Measurements from ENCODE around the gene BCL7A. TPM values are rescaled to one million over a fixed set of nuclear protein-coding genes. Genes with fewer than 3 reads are reported as not detected.
"Not testable (repeated sequence)": the region's sequence is repeated elsewhere in the genome, so short reads cannot be mapped to it uniquely, and the experiment has no call there.

Gene BCL7A
- total and polyA plus RNA-seq, 8 donors = 1.5 to 11.6 (median 2.8) TPM

DNA sequence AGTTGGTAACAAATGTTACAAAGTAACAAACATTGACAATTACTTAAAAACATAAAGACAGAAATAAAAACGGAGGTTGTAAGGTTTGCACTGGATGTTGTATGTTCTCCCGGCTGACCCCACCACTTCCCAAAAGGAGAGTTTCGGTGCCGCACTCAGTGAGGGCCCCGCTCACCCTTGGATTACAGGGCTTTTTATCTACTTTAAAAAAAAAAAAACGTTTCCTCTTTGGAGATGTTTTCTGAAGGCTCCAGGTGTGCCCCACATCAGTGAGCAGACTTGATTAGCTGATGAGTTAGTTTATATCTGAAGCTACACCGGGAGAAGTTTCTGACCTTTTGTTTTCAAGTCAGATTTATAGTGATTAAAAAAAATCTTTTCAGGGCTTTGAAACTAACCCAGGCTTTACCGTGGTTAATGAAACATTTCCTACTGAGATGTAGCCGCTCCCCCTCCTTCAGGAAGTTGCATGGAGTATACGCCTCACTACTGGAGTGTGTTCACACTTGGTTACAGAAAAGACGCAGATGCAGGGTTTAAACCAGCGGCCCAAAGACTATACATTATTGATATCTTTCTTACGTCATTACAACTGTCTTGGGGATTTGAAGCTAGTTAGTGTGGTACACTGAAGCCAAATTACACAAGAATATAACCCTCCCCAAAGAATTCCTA is 38.0 kb upstream of the BCL7A start:
- Histone ChIP-seq H3K27ac (no peak overlapping the region), H3K36me3 (no peaks in the 10 kb centered on the region), H3K4me1 (no peaks in the 10 kb centered on the region), H3K9me3 (no peaks in the 10 kb centered on the region), H3K27me3 (no peaks in the 10 kb centered on the region), H3K4me3 (no peak overlapping the region)
- 46 to 65% (median 56%) methylated on average over 13 of the region's 13 CpGs for WGBS, 5 donors
- TF ChIP-seq, protein P1, sequence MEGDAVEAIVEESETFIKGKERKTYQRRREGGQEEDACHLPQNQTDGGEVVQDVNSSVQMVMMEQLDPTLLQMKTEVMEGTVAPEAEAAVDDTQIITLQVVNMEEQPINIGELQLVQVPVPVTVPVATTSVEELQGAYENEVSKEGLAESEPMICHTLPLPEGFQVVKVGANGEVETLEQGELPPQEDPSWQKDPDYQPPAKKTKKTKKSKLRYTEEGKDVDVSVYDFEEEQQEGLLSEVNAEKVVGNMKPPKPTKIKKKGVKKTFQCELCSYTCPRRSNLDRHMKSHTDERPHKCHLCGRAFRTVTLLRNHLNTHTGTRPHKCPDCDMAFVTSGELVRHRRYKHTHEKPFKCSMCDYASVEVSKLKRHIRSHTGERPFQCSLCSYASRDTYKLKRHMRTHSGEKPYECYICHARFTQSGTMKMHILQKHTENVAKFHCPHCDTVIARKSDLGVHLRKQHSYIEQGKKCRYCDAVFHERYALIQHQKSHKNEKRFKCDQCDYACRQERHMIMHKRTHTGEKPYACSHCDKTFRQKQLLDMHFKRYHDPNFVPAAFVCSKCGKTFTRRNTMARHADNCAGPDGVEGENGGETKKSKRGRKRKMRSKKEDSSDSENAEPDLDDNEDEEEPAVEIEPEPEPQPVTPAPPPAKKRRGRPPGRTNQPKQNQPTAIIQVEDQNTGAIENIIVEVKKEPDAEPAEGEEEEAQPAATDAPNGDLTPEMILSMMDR (IDR thresholded peaks at IDR 0.05) = no peak
- TF ChIP-seq POLR2AphosphoS5 (IDR thresholded peaks at IDR 0.05) = no peak
- no peak for TF ChIP-seq EP300 (IDR thresholded peaks at IDR 0.05)
- no peak for TF ChIP-seq POLR2A (IDR thresholded peaks at IDR 0.05)
- DNase-seq = peak in 1 of 2 donors; percentile 50
- intact Hi-C loops (cut with DNase I; ENCODE audit: low total_unique reads) = no loop called here

DNA sequence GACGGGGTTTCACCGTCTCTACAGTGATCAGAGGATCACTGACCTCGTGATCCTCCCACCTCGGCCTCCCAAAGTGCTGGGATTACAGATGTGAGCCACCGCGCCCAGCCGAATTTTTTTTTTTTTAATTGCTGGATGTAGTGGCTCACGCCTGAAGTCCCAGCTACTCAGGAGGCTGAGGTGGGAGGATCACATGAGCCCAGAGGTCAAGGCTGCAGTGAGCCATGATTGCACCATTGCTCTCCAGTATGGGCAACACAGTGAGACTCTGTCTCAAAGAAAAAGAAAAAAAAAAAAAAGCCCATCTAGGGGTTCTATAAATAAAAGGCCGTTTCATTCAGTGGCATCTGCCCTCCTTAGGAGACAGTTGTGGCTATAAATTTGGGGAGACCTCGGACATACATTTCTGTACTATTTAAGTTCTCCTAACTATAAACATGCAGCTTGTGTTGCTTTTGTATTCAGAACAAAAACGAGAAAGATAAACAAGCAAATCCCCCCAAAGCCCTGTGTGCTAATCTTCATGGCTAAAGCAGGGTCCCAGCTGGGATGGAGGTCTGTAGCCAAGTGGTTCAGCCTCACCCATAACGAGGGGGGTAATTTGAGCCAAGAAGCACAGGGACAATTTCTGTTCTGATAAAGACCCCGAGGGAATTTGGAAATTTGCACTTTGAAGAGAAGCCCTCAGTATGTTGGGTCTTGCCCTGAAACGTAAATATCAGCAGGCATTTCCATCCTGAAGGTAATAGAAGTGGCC is 35.0 kb upstream of the BCL7A start:
- no peaks in the 10 kb centered on the region for H3K9me3 ChIP-seq
- no peaks in the 10 kb centered on the region for H3K4me1 ChIP-seq
- no peak for DNase-seq
- no peaks in the 10 kb centered on the region for H3K36me3 ChIP-seq
- H3K4me3 ChIP-seq = no peak overlapping the region
- WGBS, 5 donors = 70 to 78% (median 77%) methylated on average over 14 of the region's 14 CpGs
- TF ChIP-seq EP300 (IDR thresholded peaks at IDR 0.05) (no peak), POLR2A (IDR thresholded peaks at IDR 0.05) (no peak)
- H3K27ac ChIP-seq = no peak overlapping the region
- H3K27me3 ChIP-seq = no peaks in the 10 kb centered on the region
- intact Hi-C loops (cut with DNase I; ENCODE audit: low total_unique reads) = no loop called here

GRCh38 chr12:121988519-121988918 is 33.2 kb upstream of the BCL7A start:
- H3K4me1 ChIP-seq; H3K27ac ChIP-seq; H3K4me3 ChIP-seq; H3K27me3 ChIP-seq; intact Hi-C loops (cut with DNase I; ENCODE audit: low total_unique reads); H3K36me3 ChIP-seq; H3K9me3 ChIP-seq; DNase-seq: not testable (repeated sequence)
- 92 to 97% (median 96%) methylated on average over 10 of the region's 10 CpGs for WGBS, 5 donors

- intact Hi-C loops (cut with DNase I; ENCODE audit: low total_unique reads) = no loop called here
- H3K4me3 ChIP-seq = no peak overlapping the region
- no peaks in the 10 kb centered on the region for H3K4me1 ChIP-seq
- TF ChIP-seq EP300 (IDR thresholded peaks at IDR 0.05) (no peak), POLR2AphosphoS5 (IDR thresholded peaks at IDR 0.05) (no peak), POLR2A (IDR thresholded peaks at IDR 0.05) (no peak)
- TF ChIP-seq, protein P1 (IDR thresholded peaks at IDR 0.05) = no peak
- H3K27me3 ChIP-seq = no peaks in the 10 kb centered on the region
- 87 to 95% (median 91%) methylated on average over 10 to 14 of the region's 14 CpGs for WGBS, 5 donors
- no peak overlapping the region for H3K27ac ChIP-seq
- no peak for DNase-seq
- H3K9me3 ChIP-seq = no peaks in the 10 kb centered on the region
- no peaks in the 10 kb centered on the region for H3K36me3 ChIP-seq
Measured at GRCh38 chr12:121989276-121990113, 32.2 kb upstream of the BCL7A start.

GRCh38 chr12:121990114-121990647 is 31.5 kb upstream of the BCL7A start:
- TF ChIP-seq POLR2AphosphoS5 (IDR thresholded peaks at IDR 0.05) (no peak), POLR2A (IDR thresholded peaks at IDR 0.05) (no peak), EP300 (IDR thresholded peaks at IDR 0.05) (no peak)
- TF ChIP-seq, protein P1 (IDR thresholded peaks at IDR 0.05) = no peak
- intact Hi-C loops (cut with DNase I; ENCODE audit: low total_unique reads) = no loop called here
- H3K4me1 ChIP-seq = no peaks in the 10 kb centered on the region
- H3K4me3 ChIP-seq = no peak overlapping the region
- no peaks in the 10 kb centered on the region for H3K9me3 ChIP-seq
- H3K27ac ChIP-seq = no peak overlapping the region
- no peaks in the 10 kb centered on the region for H3K27me3 ChIP-seq
- H3K36me3 ChIP-seq = no peaks in the 10 kb centered on the region
- no peak for DNase-seq
- 85 to 97% (median 93%) methylated on average over 5 to 6 of the region's 6 CpGs for WGBS, 5 donors

All from stomach (tissue), 9 donors.